ENCODE results near the gene SMARCE1.

Gene SMARCE1

GRCh38 chr17:40664582-40665333, 17.1 kb upstream of the SMARCE1 start, which contains the start of gene KRT222:
KRT222 (minus strand) TSS chr17:40665177; CDS start chr17:40665099, 78 bp downstream.
- no peak for TF ChIP-seq CTCF (IDR thresholded peaks at IDR 0.05; ENCODE audit: extremely low read depth, missing control alignments)
- DNase-seq (ENCODE audit: low spot score) = no peak

GRCh38 chr17:40663252-40663651, 15.6 kb upstream of the SMARCE1 start:
- no peak for TF ChIP-seq CTCF (IDR thresholded peaks at IDR 0.05; ENCODE audit: extremely low read depth, missing control alignments)
- no peak for DNase-seq (ENCODE audit: low spot score)

- no peak for DNase-seq (ENCODE audit: low spot score)
- no peak for TF ChIP-seq CTCF (IDR thresholded peaks at IDR 0.05; ENCODE audit: extremely low read depth, missing control alignments)
Observed at GRCh38 chr17:40659911-40660310, 12.3 kb upstream of the SMARCE1 start.

- no peak for DNase-seq (ENCODE audit: low spot score)
- no peak for TF ChIP-seq CTCF (IDR thresholded peaks at IDR 0.05; ENCODE audit: extremely low read depth, missing control alignments)
Observed at GRCh38 chr17:40658396-40658795, 10.8 kb upstream of the SMARCE1 start.

- TF ChIP-seq CTCF (IDR thresholded peaks at IDR 0.05; ENCODE audit: extremely low read depth, missing control alignments) = no peak
- no peak for DNase-seq (ENCODE audit: low spot score)
Observed at GRCh38 chr17:40651939-40652338, 4.3 kb upstream of the SMARCE1 start.

GRCh38 chr17:40648384-40648968, 858 bp upstream of the SMARCE1 start:
- DNase-seq (ENCODE audit: low spot score) = no peak
- no peak for TF ChIP-seq CTCF (IDR thresholded peaks at IDR 0.05; ENCODE audit: extremely low read depth, missing control alignments)

- DNase-seq (ENCODE audit: low spot score) = peak; percentile 64
- no peak for TF ChIP-seq CTCF (IDR thresholded peaks at IDR 0.05; ENCODE audit: extremely low read depth, missing control alignments)
Observed at GRCh38 chr17:40646791-40647623, 611 bp downstream of the SMARCE1 start.
